Astrocyte of the cerebellum (primary cell): ENCODE measurements around the gene THAP11.

Experiments
- DNase-seq: peaks from one replicate; pipeline ENCODE4 v3.0.0-alpha.2; 2011; ENCODE audit warnings: low read depth
- H3K4me3 ChIP-seq: 2 replicates; pipeline ENCODE4 v1.5.1; 2011; ENCODE audit warnings: mild to moderate bottlenecking, low read depth, low read length, moderate library complexity
- in situ Hi-C: cut with HindIII; loops from 2 replicates; pipeline ENCODE4 v1.10.0; 2017; ENCODE audit warnings: low sequenced_read_pairs
- TF ChIP-seq, protein P1 (sequence below): IDR thresholded peaks from 2 replicates; pipeline ENCODE4 v1.5.1; 2012; ENCODE audit warnings: low read length, low read depth, moderate library complexity, mild to moderate bottlenecking; ENCODE audit errors: missing control alignments

THAP11 gene

DNA sequence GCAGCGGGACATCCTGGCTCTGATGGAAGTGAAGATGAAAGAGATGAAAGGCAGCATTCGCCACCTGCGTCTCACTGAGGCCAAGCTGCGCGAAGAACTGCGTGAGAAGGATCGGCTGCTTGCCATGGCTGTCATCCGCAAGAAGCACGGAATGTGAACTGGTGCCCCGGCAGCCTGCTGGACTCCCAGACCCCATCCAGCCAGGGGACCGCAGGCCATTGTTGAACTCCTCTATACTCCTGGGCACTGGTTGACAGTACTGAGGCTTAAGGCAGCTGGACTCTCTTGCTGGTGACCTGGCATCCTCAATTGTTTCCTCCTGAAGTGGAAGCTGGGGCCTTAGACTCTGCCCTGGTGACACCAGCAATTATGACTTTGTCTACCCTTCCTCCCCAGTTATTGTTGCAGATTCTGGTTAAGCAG, 1.2 kb downstream of the THAP11 start:
- TF ChIP-seq, protein P1, sequence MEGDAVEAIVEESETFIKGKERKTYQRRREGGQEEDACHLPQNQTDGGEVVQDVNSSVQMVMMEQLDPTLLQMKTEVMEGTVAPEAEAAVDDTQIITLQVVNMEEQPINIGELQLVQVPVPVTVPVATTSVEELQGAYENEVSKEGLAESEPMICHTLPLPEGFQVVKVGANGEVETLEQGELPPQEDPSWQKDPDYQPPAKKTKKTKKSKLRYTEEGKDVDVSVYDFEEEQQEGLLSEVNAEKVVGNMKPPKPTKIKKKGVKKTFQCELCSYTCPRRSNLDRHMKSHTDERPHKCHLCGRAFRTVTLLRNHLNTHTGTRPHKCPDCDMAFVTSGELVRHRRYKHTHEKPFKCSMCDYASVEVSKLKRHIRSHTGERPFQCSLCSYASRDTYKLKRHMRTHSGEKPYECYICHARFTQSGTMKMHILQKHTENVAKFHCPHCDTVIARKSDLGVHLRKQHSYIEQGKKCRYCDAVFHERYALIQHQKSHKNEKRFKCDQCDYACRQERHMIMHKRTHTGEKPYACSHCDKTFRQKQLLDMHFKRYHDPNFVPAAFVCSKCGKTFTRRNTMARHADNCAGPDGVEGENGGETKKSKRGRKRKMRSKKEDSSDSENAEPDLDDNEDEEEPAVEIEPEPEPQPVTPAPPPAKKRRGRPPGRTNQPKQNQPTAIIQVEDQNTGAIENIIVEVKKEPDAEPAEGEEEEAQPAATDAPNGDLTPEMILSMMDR, result no peak
- no peak for DNase-seq
- in situ Hi-C loops, result no loop called here
- H3K4me3 ChIP-seq, result peak overlapping the region; percentile 85

GRCh38 chr16:67844497-67844896, 2.4 kb downstream of the THAP11 start:
- in situ Hi-C loops, result no loop called here
- DNase-seq, result no peak
- no peak overlapping the region for H3K4me3 ChIP-seq
- TF ChIP-seq, protein P1, result no peak

- TF ChIP-seq, protein P1, result no peak
- peak overlapping the region; percentile 97 for H3K4me3 ChIP-seq
- no peak for DNase-seq
- in situ Hi-C loops, result no loop called here
Measured at GRCh38 chr16:67845291-67846062, 3.4 kb downstream of the THAP11 start.

DNA sequence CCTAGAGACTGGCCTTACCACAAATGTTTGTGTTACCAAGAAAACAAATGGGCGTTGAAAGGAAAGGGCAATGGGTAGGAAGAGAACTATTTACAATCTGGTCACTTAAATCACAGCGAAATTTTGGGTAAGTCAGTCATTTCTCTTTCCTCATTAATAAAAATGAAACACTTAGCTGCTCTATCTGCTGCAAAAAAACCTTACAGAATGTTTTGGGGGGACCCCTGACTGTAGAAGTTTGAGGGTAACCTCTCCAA, 3.9 kb downstream of the THAP11 start:
- H3K4me3 ChIP-seq, result peak overlapping the region; percentile 97
- in situ Hi-C loops, result no loop called here
- TF ChIP-seq, protein P1, result no peak
- DNase-seq, result no peak

DNA sequence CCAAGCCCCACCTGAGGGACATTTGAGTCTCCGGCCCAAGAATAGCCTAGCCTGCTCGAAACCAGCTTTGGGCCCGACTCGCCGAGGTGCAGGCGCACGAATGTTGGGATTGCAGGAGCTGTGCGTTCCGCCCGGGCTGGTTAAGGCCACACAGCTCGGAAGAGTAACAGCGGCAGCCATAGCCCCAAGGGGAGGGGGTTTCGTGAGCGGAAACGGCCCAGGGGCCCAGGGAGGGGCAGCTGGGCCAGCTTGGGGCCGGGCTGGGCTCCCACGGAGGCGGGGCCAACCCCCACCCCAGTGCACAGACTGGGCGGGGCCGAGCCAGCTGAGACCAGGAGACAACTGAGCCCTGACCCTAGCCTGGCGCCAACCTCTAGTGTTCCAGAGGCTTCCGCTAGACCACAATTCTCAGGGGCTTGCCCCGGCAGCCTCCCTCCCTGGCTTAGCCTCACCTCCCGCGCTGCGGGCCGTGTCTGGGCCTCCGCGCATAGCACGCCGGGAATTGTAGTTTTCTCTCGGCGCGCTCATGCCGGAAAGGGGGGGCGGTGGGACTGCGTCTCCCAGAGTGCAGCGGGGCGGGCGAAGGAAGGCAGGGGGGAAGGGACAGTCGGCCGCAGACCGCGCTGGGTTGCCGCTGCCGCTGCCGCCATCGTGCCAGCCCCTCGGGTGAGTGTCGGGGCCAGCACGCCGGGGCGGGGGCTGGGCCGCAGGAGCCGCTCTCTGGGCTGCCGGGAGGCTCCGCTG, 4.4 kb downstream of the THAP11 start, which contains the start of gene NUTF2:
TSS of gene NUTF2 (plus strand) at position 614 of the 744 bp plus-strand sequence. CDS start 18,198 bp downstream, outside the sequence.
- peak within 1 kb of the TSS; percentile 97 for H3K4me3 ChIP-seq
- TF ChIP-seq, protein P1, result no peak
- DNase-seq, result peak; percentile 70
- in situ Hi-C loops, result no loop called here

GRCh38 chr16:67847064-67847861, 5.1 kb downstream of the THAP11 start, which contains the start of gene CENPT:
Gene CENPT, minus strand, starts transcription at chr16:67847693. Its CDS starts 13,834 bp downstream, at chr16:67833859.
- in situ Hi-C loops, result no loop called here
- TF ChIP-seq, protein P1, result no peak
- H3K4me3 ChIP-seq, result peak within 1 kb of the TSS; percentile 97
- DNase-seq, result no peak
